Testis (tissue), 2 donors: ENCODE results near the gene RDH11.

Experiments used
- POLR2A ChIP-seq: fragments of 450-650 bp; IDR thresholded peaks from one replicate; pipeline ENCODE4 v1.6.1; 2017; ENCODE audit warnings: antibody characterized with exemption, mild to moderate bottlenecking, moderate library complexity
- TF ChIP-seq, protein P1 (sequence below), 3 experiments: fragments of 450-650 bp in 2 of 3; fragments of 200-600 bp in 1 of 3; sonication (generic) in 1 of 3; IDR thresholded peaks; one replicate each; pipeline ENCODE4 v1.5.1; 2016 to 2019; ENCODE audit warnings: antibody characterized with exemption in 3 of 3, mild to moderate bottlenecking in 2 of 3, moderate library complexity in 1 of 3

DNA sequence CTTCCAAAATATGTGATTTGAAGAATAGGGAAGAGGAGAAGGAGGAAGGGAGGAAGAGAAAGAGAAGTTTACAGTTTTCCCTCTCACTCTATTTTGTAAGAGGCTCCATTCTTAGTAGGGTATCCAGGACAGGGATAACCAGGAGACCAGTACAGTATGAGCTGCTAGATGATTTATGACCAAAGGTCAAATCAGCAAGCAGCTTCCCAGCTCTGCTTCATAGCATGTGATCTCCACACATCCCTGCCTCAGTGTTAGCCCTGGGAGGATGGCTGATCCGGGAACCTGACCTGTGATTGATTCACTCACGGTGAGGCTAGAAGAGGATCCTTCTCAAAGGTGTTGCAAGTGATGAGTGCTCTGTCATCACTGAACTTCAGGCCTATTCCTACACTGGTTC, 22.7 kb upstream of the RDH11 start:
- no peak for TF ChIP-seq POLR2A
- TF ChIP-seq, protein P1, sequence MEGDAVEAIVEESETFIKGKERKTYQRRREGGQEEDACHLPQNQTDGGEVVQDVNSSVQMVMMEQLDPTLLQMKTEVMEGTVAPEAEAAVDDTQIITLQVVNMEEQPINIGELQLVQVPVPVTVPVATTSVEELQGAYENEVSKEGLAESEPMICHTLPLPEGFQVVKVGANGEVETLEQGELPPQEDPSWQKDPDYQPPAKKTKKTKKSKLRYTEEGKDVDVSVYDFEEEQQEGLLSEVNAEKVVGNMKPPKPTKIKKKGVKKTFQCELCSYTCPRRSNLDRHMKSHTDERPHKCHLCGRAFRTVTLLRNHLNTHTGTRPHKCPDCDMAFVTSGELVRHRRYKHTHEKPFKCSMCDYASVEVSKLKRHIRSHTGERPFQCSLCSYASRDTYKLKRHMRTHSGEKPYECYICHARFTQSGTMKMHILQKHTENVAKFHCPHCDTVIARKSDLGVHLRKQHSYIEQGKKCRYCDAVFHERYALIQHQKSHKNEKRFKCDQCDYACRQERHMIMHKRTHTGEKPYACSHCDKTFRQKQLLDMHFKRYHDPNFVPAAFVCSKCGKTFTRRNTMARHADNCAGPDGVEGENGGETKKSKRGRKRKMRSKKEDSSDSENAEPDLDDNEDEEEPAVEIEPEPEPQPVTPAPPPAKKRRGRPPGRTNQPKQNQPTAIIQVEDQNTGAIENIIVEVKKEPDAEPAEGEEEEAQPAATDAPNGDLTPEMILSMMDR (IDR thresholded peaks at IDR 0.05), result no peak
